GM20431 (cell line): Measurements from ENCODE around the gene TPRN.
"Not testable (repeated sequence)": the region's sequence is repeated elsewhere in the genome, so short reads cannot be mapped to it uniquely, and the experiment has no call there.

Source experiments
- in situ Hi-C: fragments of 300-500 bp; cut with MseI, MboI; formaldehyde crosslinking; loops from one replicate; pipeline ENCODE4 v1.15.0; 2020; ENCODE audit warnings: low sequenced_read_pairs; ENCODE audit not compliant: unreplicated experiment

TPRN gene, protein sequence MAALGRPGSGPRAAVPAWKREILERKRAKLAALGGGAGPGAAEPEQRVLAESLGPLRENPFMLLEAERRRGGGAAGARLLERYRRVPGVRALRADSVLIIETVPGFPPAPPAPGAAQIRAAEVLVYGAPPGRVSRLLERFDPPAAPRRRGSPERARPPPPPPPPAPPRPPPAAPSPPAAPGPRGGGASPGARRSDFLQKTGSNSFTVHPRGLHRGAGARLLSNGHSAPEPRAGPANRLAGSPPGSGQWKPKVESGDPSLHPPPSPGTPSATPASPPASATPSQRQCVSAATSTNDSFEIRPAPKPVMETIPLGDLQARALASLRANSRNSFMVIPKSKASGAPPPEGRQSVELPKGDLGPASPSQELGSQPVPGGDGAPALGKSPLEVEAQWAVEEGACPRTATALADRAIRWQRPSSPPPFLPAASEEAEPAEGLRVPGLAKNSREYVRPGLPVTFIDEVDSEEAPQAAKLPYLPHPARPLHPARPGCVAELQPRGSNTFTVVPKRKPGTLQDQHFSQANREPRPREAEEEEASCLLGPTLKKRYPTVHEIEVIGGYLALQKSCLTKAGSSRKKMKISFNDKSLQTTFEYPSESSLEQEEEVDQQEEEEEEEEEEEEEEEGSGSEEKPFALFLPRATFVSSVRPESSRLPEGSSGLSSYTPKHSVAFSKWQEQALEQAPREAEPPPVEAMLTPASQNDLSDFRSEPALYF

DNA sequence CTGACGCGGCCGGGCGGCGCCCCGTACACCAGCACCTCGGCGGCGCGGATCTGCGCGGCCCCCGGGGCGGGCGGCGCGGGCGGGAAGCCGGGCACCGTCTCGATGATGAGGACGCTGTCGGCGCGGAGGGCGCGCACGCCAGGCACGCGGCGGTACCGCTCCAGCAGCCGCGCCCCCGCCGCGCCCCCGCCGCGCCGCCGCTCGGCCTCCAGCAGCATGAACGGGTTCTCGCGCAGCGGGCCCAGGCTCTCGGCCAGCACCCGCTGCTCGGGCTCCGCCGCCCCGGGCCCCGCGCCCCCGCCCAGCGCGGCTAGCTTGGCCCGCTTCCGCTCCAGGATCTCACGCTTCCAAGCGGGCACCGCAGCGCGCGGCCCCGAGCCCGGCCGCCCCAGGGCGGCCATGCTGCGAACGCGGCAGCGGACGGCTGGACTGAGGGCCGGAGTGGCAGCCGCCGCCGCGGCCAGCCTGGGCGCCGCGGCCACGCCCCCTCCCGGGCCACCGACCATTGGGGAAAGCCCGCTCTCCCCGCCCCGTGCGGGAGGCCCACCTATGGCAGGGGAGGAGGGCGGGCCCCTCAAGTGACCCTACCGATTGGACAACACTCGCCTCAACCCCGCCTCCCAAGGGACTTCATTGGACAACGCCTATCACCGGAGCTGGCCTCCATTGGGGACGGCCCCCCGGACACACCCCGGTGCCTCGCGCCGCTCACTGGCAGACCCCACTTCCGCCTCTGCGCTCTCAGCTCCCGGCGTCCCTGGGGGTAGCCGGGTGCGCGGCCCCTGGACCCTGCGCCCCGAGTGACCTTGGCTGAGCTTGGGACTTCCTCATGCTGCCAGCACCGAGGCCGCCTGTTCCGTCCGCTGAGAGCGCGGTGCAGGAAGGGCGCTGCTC is at the start of gene TPRN:
TPRN (minus strand) TSS at position 431 of the 894 bp plus-strand sequence; CDS start at position 401, 30 bp downstream.
- in situ Hi-C loops: no loop called here

DNA sequence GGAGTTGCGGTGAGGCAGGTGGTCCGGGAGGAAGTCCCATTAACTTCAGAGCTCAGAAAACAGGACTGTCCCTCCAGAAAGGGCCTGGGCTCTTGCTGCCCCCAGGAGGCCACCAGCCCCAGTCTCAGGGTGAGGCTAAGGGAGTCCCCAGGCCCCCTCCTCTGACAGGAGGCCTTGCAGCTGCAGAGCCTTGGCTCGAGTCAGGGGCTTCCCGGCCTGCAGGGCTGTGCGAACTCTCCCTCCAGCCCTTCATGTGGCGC is 47.3 kb upstream of the TPRN start:
- in situ Hi-C loops: no loop called here

GRCh38 chr9:137247135-137247915 is 46.8 kb upstream of the TPRN start:
- in situ Hi-C loops: no loop called here

GRCh38 chr9:137245450-137246421 is 45.2 kb upstream of the TPRN start:
- in situ Hi-C loops: no loop called here

GRCh38 chr9:137244486-137245449 is 44.2 kb upstream of the TPRN start:
- in situ Hi-C loops: no loop called here

DNA sequence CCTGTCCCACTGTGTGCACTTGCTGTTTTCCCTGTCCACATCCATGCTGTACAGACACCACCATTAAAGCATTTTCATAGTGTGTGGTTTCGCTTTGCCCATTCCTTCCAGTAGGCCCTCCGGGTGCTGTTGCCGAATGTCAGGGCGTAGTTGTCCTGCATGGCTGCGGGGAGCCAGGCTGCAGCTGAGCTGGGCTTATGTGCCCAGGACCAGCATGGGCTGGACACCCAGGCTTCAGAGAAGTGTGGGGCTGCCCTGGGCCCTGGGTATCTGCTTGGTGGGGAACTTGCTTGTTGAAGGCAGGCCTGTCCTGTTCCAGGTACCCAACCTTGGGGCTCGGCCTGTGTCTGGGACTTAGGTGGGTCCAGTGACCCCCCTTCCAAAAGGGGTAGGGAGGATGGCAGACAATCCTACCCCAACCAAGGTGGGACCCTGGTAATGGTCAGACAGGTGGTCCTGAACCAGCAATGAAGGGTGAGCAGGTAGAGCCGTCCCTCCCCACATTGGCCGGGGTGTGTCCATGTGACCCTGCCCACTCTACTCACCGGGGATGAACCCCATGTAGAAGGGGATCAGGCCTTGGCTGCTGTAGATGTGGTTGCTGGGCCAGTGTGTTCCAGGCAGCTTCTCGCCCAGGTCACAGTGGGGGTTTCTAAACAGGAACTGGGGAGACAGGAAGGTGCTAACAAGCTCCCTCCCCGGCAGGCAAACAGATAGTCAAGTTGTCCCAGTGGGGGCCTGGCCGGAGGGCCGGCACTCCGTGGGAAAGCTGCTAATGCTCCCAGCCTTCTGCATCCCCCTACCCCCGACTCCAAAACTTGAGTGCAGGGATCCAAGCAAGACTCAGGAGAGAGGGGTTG is 43.3 kb upstream of the TPRN start:
- in situ Hi-C loops: no loop called here

- in situ Hi-C loops: not testable (repeated sequence)
Observed at GRCh38 chr9:137243266-137243625, 42.7 kb upstream of the TPRN start.

DNA sequence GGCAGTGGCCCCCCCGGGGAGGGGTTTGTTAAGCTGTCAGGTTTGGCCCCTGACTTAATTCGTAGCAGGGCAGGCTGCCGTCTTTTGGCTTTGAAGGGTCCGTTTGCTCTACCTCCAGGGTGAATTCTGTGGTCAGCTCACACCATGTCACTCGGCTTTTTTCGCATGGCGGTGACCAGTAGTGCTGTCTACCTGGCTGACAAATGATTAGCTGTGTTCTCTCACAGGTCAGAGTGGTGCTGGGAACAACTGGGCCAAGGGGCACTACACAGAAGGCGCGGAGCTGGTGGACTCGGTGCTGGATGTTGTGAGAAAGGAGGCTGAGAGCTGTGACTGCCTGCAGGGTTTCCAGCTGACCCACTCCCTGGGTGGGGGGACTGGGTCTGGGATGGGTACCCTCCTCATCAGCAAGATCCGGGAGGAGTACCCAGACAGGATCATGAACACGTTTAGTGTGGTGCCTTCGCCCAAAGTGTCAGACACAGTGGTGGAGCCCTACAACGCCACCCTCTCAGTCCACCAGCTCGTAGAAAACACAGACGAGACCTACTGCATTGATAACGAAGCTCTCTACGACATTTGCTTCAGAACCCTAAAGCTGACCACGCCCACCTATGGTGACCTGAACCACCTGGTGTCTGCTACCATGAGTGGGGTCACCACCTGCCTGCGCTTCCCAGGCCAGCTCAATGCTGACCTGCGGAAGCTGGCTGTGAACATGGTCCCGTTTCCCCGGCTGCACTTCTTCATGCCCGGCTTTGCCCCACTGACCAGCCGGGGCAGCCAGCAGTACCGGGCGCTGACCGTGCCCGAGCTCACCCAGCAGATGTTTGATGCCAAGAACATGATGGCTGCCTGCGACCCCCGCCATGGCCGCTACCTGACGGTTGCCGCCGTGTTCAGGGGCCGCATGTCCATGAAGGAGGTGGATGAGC is 42.0 kb upstream of the TPRN start:
- in situ Hi-C loops: no loop called here

DNA sequence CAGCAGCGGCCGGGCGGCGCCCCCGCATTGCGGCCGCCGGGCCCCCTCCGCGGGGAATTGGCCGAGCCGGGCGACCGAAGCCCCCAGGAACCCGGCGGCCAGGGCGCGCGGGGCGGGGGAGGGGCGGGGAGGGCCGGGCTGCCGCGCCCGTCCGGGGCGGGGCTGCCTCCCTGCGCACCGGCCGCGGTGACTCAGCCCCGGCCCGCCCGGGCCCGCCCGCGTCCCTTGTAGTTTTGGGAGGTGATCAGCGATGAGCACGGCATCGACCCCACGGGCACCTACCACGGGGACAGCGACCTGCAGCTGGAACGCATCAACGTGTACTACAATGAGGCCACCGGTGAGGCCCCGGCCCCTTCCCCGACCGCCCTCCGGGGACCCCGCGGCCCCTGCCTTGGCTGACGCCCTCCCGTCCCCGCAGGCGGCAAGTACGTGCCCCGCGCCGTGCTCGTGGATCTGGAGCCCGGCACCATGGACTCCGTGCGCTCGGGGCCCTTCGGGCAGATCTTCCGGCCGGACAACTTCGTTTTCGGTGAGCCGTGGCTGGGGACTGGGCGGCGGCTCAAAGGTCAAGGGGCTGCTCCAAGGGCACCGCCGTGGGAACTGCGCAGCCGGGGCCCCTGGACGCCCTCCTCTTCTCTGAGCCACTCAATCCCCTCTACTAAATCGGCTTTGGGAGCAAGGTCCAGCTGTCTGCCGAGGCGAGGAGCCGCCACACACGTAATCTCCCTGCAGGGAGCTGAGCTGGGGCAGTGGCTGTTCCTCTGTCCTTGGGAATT is 41.1 kb upstream of the TPRN start:
- in situ Hi-C loops: no loop called here

DNA sequence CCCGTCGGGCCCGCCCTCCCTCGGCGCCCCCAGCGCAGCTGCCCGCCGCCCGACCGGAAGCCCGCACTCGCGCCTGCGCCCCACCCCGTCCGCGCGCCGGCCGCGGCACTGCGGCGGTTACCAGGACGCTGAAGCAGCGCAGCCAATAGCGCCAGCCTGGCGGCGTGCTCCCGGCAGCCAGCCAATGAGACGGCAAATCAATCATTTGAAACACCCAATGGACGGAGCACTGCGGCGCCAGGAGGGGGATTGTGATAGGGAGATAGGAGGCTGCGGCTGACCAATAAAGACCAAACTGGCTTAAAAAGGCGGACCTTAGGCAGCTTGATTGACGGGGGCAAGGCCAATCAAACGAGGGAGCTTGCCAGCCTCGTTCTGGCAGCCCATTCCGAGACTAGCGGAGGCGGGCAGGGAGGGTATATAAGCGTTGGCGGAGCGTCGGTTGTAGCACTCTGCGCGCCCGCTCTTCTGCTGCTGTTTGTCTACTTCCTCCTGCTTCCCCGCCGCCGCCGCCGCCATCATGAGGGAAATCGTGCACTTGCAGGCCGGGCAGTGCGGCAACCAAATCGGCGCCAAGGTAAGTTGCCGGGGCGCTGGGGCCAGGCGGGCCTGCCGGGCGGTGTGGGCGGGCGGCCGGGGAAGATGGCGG is 40.4 kb upstream of the TPRN start, which contains the start of gene TUBB4B:
TUBB4B (plus strand) TSS at position 447 of the 649 bp plus-strand sequence; CDS start at position 521, 74 bp downstream.
- in situ Hi-C loops: no loop called here

DNA sequence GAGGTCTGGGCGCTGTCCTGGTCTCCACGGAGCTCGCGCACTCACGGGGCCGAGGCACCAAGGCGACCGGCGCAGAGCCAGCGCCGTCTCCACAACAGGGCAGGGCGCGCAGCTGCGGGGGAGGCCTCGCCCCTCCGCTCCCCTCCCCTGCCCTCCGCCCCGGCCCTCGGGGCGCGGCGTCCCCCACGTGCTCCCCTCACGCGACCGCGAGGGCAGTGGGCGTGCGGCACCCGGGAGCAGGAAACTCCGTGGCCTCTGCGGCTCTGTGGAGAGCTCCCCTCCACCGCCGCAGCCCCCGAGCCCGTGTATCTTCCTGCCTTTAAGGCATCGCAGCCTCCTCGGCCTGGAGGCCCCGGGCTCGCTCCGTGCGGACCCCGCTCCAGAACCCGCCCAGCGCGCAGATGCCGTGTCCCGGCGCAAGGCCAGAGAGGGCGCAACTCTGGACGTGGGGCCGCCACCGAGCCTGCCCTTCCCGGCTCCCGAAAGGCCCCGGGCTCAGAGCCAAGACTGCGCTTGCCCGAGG is 39.8 kb upstream of the TPRN start:
- in situ Hi-C loops: no loop called here

DNA sequence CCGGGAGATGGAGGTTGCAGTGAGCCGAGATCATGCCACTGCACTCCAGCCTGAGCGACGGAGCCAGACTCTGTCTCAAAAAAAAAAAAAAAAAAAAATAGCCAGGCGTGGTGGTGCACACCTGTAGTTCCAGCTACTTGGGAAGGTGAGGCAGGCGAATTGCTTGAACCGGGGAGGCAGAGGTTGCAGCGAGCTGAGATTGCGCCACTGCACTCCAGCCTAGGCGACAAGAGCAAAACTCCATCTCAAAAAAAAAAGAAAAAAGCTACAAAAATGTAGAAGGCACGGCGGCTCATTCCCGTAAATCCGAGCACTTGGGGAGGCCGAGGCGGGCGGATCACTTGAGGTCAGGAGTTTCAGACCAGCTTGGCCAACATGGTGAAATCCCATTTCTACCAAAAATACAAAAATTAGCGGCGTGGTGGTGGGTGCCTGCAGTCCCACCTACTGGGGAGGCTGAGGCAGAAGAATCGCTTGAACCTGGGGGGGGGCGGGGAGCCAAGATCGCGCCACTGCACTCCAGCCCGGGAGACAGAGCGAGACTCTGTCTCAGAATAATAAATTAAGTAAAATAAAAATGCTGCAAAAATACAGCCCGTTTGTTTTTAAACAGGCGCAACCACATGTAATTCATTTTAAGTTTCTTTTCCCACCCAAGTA is 39.1 kb upstream of the TPRN start:
- in situ Hi-C loops: loop anchor here (10.0 kb wide), 1 partner anchor 135 kb away; no protein-coding TSS in a partner anchor
